Measurements from ENCODE around the gene PTGES3L.

- TF ChIP-seq, protein P1, sequence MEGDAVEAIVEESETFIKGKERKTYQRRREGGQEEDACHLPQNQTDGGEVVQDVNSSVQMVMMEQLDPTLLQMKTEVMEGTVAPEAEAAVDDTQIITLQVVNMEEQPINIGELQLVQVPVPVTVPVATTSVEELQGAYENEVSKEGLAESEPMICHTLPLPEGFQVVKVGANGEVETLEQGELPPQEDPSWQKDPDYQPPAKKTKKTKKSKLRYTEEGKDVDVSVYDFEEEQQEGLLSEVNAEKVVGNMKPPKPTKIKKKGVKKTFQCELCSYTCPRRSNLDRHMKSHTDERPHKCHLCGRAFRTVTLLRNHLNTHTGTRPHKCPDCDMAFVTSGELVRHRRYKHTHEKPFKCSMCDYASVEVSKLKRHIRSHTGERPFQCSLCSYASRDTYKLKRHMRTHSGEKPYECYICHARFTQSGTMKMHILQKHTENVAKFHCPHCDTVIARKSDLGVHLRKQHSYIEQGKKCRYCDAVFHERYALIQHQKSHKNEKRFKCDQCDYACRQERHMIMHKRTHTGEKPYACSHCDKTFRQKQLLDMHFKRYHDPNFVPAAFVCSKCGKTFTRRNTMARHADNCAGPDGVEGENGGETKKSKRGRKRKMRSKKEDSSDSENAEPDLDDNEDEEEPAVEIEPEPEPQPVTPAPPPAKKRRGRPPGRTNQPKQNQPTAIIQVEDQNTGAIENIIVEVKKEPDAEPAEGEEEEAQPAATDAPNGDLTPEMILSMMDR (IDR thresholded peaks at IDR 0.05): no peak
- TF ChIP-seq POLR2AphosphoS5 (IDR thresholded peaks at IDR 0.05; ENCODE audit: low read depth, low read length): no peak
Measured at GRCh38 chr17:42989141-42989540, 9.3 kb upstream of the PTGES3L start.
